T-helper 17 cell (primary cell): ENCODE results near the gene LETM1. TPM values are rescaled to one million over a fixed set of nuclear protein-coding genes. Genes with fewer than 3 reads are reported as not detected.

Experiments
- ATAC-seq: fragments of 150-1000 bp; cut with Tn5 transposase; 2 replicates; pipeline ENCODE4 v1.10.0; 2021; ENCODE audit warnings: mild to moderate bottlenecking, moderate library complexity
- DNase-seq, 3 donors: peaks; one replicate each; pipeline versions ENCODE4 v3.0.0 to v3.0.0-alpha.2; 2020 to 2021
- H3K9me3 ChIP-seq: one replicate; pipeline ENCODE4 v1.7.0; 2013; ENCODE audit warnings: low read length, mild to moderate bottlenecking; ENCODE audit not compliant: control insufficient read depth, poor library complexity, severe bottlenecking
- H3K27ac Mint-ChIP-seq: one replicate; pipeline ENCODE4 v1.8.0; 2022; ENCODE audit warnings: mild to moderate bottlenecking, moderate library complexity, mixed read lengths
- H3K27me3 Mint-ChIP-seq: one replicate; pipeline ENCODE4 v1.8.0; 2022; ENCODE audit warnings: mixed read lengths
- H3K36me3 Mint-ChIP-seq: one replicate; pipeline ENCODE4 v1.8.0; 2022; ENCODE audit warnings: low read depth, mixed read lengths
- H3K4me1 Mint-ChIP-seq: one replicate; pipeline ENCODE4 v1.8.0; 2022; ENCODE audit warnings: mild to moderate bottlenecking, mixed read lengths
- H3K4me3 Mint-ChIP-seq: one replicate; pipeline ENCODE4 v1.8.0; 2022; ENCODE audit warnings: mild to moderate bottlenecking, moderate library complexity, mixed read lengths
- total RNA-seq, 4 donors: library from RNA in 2 of 4; stranded (reverse) in 2 of 4; gene quantifications; one replicate each; pipeline ENCODE4 v1.2.3 and lab custom pipeline; 2022 to 2026

The LETM1 gene
- total RNA-seq, 2 donors from 2014 or later = 34.4 to 41.4 TPM

- peaks cover 4% of the 10 kb centered on the region for H3K36me3 Mint-ChIP-seq
- peaks cover 8% of the 10 kb centered on the region for H3K4me1 Mint-ChIP-seq
- ATAC-seq (no peak), DNase-seq (no peak)
- no peak overlapping the region for H3K4me3 Mint-ChIP-seq
- no peaks in the 10 kb centered on the region for H3K27me3 Mint-ChIP-seq
- no peak overlapping the region for H3K27ac Mint-ChIP-seq
- no peaks in the 10 kb centered on the region for H3K9me3 ChIP-seq
Observed at GRCh38 chr4:1825326-1825725, 30.6 kb downstream of the LETM1 start.

- H3K9me3 ChIP-seq = no peaks in the 10 kb centered on the region
- H3K36me3 Mint-ChIP-seq = peaks cover 4% of the 10 kb centered on the region
- no peak overlapping the region for H3K27ac Mint-ChIP-seq
- ATAC-seq = no peak
- no peak overlapping the region for H3K4me3 Mint-ChIP-seq
- DNase-seq = no peak
- H3K27me3 Mint-ChIP-seq = no peaks in the 10 kb centered on the region
- peaks cover 5% of the 10 kb centered on the region for H3K4me1 Mint-ChIP-seq
Observed at GRCh38 chr4:1824746-1825145, 31.2 kb downstream of the LETM1 start.

DNA sequence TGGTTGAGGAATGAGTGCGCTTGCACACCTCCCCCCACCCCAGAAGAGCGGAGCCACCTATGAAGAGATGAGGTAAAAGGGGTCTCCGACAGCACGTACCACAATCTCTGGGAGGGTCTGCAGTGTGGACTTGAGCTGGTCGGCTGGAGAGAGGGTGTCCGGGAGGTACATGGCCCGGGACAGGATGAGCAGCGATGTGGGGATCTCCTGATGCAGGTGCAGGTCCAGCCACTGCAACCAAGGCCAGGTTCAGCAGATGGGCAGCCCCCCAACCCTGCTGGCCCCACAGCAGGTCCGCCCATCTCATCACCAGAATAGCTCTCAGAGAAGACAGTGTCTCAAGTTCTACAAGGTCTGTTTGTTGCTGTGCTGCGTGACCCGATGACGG is 32.4 kb downstream of the LETM1 start:
- no peaks in the 10 kb centered on the region for H3K9me3 ChIP-seq
- peaks cover 10% of the 10 kb centered on the region for H3K36me3 Mint-ChIP-seq
- no peaks in the 10 kb centered on the region for H3K27me3 Mint-ChIP-seq
- peaks cover 5% of the 10 kb centered on the region for H3K4me1 Mint-ChIP-seq
- no peak overlapping the region for H3K4me3 Mint-ChIP-seq
- H3K27ac Mint-ChIP-seq = no peak overlapping the region
- DNase-seq (no peak), ATAC-seq (no peak)

DNA sequence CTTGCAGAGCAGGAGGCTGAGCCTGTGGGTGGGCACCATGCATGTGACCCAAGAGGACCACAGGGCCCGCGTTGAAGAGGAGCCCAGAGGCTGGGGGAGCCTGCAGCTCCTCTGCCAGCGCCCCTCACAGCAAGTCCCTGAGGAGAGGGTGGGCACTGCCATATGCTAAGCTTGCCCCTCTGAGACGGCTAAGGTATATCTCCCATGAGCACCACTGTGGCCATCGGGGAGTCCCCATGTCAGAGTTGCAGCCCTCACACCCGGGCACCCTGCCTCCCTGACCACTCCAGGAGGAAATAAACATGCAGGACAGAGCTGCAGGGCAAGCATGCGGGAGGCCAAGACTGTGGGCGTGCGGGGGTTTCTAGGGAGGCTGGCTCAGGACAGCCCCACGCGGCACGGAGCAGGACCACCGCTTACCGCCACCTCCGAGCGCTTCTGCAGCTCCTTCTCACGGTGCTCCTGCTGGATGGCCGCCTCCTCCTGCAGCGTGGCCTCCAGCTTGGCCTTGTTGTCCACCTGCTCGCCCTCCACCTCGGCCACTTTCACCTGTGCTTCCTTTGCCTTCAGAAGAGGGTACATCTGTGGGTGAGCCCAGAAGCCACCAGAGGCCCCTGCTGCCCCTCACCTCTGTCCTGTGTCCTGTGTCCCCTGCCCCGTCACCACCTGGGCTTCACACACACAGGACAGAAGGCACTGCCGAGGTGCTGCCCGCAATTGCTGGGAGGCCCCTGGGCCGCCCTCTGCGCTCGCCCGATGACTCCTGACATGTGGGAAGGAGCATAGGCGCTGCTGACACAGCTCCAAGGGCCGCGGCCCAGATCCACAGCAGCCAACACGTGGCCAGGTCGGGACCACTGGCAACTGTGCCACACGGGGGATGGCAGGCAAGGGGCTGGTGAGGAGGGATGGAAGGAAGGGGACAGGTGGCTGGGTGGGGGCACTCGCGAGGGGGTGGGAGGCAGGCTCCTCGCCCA is 33.1 kb downstream of the LETM1 start:
- no peaks in the 10 kb centered on the region for H3K9me3 ChIP-seq
- Mint-ChIP-seq H3K27me3 (no peaks in the 10 kb centered on the region), H3K4me3 (no peak overlapping the region), H3K4me1 (peaks cover 5% of the 10 kb centered on the region), H3K36me3 (peaks cover 10% of the 10 kb centered on the region), H3K27ac (no peak overlapping the region)
- DNase-seq (no peak), ATAC-seq (no peak)

DNA sequence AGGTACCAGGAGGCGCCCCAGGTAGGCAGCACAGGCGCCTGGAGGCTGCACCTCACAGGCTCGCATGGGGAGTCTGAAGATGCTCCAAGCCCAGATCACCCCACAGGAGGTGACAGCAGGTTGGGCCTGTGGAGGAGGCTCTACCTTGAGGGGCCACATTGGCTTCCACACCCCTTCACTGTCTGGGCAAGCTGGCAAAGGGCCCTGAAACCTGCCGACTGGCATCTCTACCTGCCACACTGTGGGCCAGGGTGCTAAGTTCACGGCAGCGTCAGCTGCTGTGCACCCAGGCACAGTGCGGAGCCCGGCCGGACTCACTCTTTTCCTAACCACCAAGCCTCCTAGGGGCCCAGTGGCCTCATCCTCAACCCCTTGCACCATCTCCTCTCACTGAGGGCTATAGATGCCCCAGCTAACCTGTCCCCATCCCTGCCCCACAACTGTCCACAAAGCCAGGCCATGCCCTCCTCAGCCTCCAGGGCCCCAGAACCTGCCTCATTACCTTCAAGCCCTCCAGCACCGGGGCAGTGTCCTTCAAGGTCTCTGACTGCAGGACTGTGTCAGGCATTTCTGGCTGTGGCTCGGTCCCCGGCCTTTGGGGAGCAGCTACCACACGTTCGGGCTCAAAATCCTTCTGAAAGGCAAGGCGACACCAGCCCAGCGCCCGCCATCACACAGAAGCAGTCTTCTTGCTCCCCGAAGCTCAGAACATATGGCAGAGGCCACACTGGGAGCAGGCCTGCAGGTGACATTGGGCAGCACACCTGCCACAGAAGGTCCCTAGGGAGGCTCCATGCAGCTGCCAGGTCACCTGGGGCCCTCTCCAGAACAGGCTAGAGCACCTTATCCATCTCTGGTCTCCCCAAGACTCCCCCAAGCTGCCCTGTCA is 34.0 kb downstream of the LETM1 start:
- Mint-ChIP-seq H3K27ac (no peak overlapping the region), H3K36me3 (peaks cover 10% of the 10 kb centered on the region), H3K4me1 (peaks cover 3% of the 10 kb centered on the region), H3K4me3 (no peak overlapping the region), H3K27me3 (no peaks in the 10 kb centered on the region)
- ATAC-seq (no peak), DNase-seq (no peak)
- H3K9me3 ChIP-seq = no peaks in the 10 kb centered on the region

DNA sequence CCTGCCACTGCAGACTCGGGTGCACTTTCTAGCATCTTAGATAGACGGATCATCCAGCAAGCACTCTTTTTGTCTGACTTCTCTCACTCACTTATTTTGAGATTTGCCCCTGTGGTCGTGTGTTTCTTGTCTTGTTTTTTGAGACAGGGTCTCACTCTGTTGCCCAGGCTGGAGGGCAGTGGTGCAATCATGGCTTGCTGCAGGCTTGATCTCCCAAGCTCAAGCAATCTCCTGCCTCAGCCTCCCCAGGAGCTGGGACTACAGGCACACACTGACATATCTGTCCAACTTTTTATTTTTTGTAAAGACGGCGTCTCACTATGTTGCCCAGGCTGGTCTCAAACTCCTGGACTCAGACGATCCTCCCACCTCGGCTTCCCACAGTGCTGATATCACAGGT is 36.1 kb downstream of the LETM1 start:
- H3K27ac Mint-ChIP-seq = no peak overlapping the region
- H3K27me3 Mint-ChIP-seq = no peaks in the 10 kb centered on the region
- H3K36me3 Mint-ChIP-seq = peaks cover 10% of the 10 kb centered on the region
- no peak for ATAC-seq
- H3K4me3 Mint-ChIP-seq = no peak overlapping the region
- H3K9me3 ChIP-seq = no peaks in the 10 kb centered on the region
- DNase-seq = no peak
- H3K4me1 Mint-ChIP-seq = peaks cover 2% of the 10 kb centered on the region

GRCh38 chr4:1819284-1819683 is 36.7 kb downstream of the LETM1 start:
- peaks cover 8% of the 10 kb centered on the region for H3K36me3 Mint-ChIP-seq
- no peak for ATAC-seq

GRCh38 chr4:1815997-1816860 is 39.7 kb downstream of the LETM1 start:
- no peak overlapping the region for H3K4me3 Mint-ChIP-seq
- DNase-seq (no peak), ATAC-seq (no peak)
- no peaks in the 10 kb centered on the region for H3K27me3 Mint-ChIP-seq
- no peaks in the 10 kb centered on the region for H3K9me3 ChIP-seq
- peaks cover 7% of the 10 kb centered on the region for H3K36me3 Mint-ChIP-seq
- peaks cover 2% of the 10 kb centered on the region for H3K4me1 Mint-ChIP-seq
- no peak overlapping the region for H3K27ac Mint-ChIP-seq

More at GRCh38 chr4:1819284-1819683, 36.7 kb downstream of the LETM1 start:
- Mint-ChIP-seq H3K4me1 (peaks cover 1% of the 10 kb centered on the region), H3K4me3 (no peak overlapping the region), H3K27ac (no peak overlapping the region), H3K27me3 (no peaks in the 10 kb centered on the region)
- DNase-seq = no peak
- H3K9me3 ChIP-seq = no peaks in the 10 kb centered on the region

DNA sequence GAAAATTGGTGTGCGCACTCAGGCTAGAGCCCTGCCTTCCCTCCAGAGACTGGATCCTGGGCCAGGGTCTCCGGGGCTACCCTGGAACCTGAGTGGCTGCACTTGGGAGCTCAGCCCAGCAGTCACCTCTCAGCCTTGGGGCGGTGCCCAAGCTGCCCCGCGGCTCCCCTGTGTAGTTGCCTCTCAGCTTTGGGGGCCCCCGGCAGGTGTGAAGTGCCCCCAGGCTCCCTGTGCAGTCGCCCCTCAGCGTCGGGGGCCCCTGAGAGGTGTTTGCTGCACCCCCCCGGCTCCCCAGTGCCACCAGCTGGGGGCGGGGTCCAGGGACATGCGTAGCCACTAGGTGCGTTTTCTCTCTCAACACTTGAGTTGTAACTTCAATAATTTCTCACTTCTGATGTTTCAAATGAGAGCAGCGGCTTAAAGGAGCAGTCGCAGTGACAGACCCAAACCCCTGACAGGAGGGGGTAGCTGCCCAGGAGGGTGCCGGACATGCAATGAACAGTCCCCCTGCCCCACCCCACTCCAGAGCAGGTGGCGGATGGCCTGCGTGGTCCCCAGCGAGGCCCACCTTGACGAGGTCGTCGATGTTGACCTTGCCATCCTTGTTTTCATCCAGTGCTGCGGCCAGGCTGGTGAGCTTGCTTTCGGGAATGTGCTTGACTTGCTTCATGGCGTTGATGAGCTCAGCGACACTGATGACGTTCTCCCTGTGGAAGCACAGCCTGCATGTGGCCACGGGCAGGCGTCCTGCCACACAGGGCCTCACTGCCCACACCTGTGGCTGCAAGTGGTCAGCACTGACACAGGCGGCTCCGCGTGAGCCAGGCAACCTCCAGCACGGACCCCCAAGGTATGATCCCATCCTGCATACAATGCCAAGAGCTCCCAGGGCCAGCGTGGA is 40.6 kb downstream of the LETM1 start:
- Mint-ChIP-seq H3K36me3 (peaks cover 7% of the 10 kb centered on the region), H3K4me3 (no peak overlapping the region), H3K4me1 (peaks cover 2% of the 10 kb centered on the region), H3K27ac (no peak overlapping the region), H3K27me3 (no peaks in the 10 kb centered on the region)
- H3K9me3 ChIP-seq = no peaks in the 10 kb centered on the region
- DNase-seq = no peak
- no peak for ATAC-seq

DNA sequence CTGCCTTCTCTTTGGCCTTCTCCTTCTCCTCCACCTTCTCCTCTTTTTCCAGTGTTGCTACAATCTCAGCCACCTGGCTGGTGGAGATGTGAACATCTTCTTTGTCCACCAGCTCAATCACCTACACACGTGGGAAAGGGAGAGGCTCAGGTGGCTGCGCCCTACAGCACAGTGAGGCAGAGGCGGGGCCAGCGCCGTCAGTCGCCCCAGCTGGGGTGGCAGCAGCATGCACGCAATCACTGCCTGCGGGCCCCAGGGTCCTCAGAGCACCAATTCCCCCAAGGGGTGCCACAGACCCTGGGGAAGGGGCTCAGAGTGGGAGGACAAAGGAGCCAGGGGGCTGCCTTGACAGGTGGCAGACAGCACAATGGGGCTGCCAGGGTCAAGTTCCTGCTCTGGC is 41.5 kb downstream of the LETM1 start:
- no peak overlapping the region for H3K27ac Mint-ChIP-seq
- peaks cover 5% of the 10 kb centered on the region for H3K36me3 Mint-ChIP-seq

GRCh38 chr4:1813915-1814314 is 42.0 kb downstream of the LETM1 start:
- no peak overlapping the region for H3K4me3 Mint-ChIP-seq
- DNase-seq (no peak), ATAC-seq (no peak)
- H3K27ac Mint-ChIP-seq = no peak overlapping the region
- H3K4me1 Mint-ChIP-seq = peaks cover 2% of the 10 kb centered on the region
- H3K9me3 ChIP-seq = no peaks in the 10 kb centered on the region
- no peaks in the 10 kb centered on the region for H3K27me3 Mint-ChIP-seq
- H3K36me3 Mint-ChIP-seq = peaks cover 2% of the 10 kb centered on the region

More for the DNA sequence above, 41.5 kb downstream of the LETM1 start:
- Mint-ChIP-seq H3K4me1 (peaks cover 2% of the 10 kb centered on the region), H3K4me3 (no peak overlapping the region), H3K27me3 (no peaks in the 10 kb centered on the region)
- DNase-seq (no peak), ATAC-seq (no peak)
- H3K9me3 ChIP-seq = no peaks in the 10 kb centered on the region

DNA sequence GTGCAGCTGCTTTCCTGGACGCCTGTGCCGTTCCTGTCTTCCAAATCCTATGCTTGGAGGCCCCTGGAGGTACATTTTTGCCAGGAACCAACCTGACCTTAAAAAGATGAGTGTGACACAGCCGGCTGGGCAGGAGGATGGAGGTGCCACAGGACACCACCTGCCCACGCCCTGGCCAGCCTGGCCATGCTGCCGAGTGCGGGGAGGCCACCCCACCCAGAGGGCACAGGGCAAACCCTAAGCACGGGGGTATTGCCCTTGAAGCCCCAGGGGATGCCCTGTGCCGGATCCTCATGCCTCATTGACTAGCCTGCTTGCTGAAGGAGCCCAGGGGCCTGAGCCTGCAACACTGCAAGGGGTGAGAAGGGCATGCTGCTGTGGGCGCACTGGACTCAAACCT is 42.7 kb downstream of the LETM1 start:
- no peak for ATAC-seq

More for the DNA sequence above, 42.7 kb downstream of the LETM1 start:
- no peak overlapping the region for H3K4me3 Mint-ChIP-seq
- no peak overlapping the region for H3K27ac Mint-ChIP-seq
- H3K27me3 Mint-ChIP-seq = no peaks in the 10 kb centered on the region
- DNase-seq = no peak
- peaks cover 2% of the 10 kb centered on the region for H3K36me3 Mint-ChIP-seq
- H3K9me3 ChIP-seq = no peaks in the 10 kb centered on the region
- H3K4me1 Mint-ChIP-seq = peaks cover 2% of the 10 kb centered on the region
